Stimulated activated CD4-positive, alpha-beta T cell treated with anti-CD3 and anti-CD28 coated beads, TNF-alpha, amount 100 ng/mL, for 1 hour (primary cell): ENCODE data around the gene SNX5.

ENCODE experiments used
- DNase-seq, 3 donors: peaks; one replicate each; pipeline ENCODE4 v3.0.0-alpha.2; 2020; ENCODE audit warnings: low read depth in 3 of 3, low spot score in 1 of 3

The SNX5 gene

DNA sequence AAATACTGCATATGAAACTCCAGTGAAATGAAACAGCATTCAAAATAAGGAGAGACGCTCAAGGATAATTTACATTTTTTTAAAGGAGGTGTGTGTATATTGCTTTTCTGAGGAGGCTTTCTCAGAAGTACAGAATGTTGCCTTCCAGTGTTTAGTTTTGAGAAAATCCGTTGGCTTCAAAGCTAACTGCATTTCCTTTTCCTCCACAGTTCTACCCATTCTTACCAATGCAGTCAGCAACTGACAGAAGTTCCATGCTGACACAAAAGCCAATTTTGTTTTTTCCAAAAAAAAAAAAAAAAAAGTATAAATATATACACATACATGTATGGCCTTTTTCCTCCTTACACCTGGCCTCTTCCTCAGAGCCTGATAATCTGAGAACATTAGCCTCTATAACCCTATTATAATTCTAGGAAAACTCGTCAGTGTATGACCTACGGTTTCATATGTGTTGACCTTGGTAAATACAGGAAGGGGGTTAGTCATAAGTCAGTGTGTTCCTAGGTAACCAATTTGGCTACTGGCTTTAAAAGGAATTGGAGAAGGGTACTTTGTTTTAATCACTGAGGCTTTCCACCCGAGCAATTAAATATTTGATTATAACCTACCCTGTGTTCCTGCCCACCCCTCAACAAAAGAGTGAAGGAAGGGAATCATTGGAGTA is 24.4 kb upstream of the SNX5 start:
- no peak for DNase-seq

DNA sequence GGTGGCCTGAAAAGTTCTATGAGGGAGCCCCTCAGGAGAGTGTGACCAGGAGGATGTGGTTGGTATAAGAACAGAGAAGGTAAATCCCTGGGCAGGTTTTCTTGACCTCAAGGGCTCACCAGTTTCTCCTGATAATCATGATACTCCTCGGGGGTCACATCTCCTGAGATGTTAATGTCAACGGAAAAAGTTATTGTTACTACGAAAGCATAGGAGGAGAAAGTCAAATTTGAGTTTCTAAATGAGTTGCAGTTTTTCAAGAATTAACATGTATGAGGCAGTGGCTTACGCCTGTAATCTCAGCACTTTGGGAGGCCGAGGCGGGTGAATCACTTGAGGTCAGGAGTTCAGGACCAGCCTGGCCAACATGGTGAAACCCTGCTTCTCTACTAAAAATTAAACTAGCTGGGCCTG is 23.6 kb upstream of the SNX5 start:
- DNase-seq, result no peak

DNA sequence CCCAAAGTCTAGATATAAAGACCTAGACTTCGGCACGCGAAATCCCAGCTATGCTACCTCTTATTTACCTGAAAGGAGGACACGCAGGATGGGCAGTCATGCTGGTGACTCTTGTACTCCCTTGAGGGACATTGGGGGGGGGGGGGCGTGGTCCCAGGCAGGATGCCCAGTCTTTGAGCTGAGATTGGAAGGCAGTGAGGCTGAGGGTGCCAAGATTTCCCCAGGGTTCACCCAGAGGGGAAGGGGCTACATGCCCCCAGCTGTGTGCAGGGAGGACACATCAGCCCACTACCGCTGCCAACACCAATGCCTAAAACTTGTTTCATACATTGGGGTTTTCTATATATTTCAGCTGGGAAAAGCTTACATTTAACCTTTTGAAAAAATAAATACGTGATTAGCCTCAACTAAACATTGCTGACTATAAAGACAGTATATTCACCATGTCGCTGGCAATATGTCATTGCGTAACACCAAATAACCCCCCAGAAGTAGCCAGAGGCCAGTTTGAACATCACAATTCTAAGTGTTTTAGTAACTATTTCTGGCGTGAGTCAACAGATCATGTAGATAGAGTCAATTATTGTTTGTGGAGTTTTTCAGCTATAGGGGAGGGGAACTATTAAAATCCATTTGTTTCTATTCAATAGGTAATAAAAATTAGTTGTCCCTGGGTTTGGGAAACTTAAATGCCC is 21.8 kb upstream of the SNX5 start:
- no peak for DNase-seq

DNA sequence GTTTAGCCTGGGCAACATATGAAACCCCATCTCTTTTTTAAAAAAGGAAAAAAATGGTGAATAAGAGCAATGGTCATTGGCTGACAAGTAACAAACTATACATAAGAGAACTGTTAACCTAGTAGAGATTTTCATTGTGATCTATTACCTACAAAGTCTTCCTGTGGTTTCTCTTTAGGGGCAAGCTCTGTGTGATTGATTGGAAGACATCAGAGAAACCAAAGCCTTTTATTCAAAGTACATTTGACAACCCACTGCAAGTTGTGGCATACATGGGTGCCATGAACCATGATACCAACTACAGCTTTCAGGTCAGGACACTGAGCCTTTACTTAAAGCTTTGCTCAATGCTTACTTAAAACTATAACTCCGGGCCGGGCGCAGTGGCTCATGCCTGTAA is 19.4 kb upstream of the SNX5 start:
- no peak for DNase-seq

DNA sequence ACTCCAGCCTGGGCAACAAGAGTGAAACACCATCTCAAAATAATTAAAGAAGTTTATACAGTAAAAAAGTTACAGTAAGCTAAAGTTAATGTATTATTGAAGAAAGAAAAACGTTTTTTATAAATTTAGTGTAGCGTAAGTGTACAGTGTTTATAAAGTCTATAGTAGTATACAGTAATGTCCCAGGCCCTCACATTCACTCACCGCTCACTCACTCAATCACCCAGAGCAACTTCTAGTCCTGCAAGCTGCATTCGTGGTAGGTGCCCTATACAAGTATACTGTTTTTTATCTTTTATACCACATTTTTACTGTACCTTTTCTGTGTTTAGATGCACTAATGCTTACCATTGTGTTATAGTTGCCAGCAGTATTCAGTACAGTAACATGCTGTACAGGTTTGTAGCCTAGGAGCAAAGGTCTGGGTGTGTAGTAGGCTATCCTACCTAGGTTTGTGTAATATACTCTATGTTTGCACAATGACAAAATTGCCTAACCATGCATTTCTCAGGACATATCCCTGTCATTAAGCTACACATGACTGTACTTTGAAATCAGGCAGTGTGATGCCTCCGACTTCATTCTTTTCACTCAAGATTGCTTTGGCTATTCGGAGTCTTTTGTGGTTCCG is 16.9 kb upstream of the SNX5 start:
- DNase-seq, result no peak

DNA sequence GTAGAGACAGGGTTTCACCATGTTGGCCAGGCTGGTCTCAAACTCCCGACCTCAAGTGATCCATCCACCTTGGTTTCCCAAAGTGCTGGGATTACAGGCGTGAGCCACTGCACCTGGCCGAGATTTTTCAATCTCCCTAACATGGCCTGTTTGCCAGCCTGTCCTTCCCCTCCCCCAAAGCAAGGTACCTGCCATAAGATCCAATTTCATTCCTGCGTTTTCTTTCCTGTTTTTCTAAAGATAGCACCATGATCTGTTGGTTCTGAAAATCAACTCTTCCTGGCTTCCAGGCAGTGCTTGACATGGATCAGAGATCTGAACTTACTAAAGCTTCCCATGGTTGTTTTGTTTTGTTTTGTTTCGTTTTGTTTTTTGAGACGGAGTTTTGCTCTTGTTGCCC is 7.7 kb upstream of the SNX5 start:
- no peak for DNase-seq

DNA sequence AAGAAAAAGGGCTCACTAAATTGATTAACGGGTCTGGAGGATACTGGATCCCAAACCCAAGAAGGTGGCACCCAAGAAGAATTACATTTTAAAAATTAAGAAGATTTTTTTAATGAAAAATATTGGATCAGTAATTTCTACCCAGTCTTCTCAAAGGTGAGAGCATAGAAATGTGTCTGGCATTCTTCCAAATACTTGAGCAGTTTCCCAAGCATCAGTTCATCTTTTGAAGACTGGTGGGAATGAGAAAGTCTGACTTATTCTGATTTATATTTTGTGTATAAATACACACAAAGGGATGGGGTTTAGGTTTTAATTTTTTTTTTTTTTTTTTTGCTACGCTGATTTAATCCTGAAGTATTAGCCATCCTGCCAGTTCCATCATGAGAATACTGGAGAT is 3.5 kb upstream of the SNX5 start:
- DNase-seq, result no peak

DNA sequence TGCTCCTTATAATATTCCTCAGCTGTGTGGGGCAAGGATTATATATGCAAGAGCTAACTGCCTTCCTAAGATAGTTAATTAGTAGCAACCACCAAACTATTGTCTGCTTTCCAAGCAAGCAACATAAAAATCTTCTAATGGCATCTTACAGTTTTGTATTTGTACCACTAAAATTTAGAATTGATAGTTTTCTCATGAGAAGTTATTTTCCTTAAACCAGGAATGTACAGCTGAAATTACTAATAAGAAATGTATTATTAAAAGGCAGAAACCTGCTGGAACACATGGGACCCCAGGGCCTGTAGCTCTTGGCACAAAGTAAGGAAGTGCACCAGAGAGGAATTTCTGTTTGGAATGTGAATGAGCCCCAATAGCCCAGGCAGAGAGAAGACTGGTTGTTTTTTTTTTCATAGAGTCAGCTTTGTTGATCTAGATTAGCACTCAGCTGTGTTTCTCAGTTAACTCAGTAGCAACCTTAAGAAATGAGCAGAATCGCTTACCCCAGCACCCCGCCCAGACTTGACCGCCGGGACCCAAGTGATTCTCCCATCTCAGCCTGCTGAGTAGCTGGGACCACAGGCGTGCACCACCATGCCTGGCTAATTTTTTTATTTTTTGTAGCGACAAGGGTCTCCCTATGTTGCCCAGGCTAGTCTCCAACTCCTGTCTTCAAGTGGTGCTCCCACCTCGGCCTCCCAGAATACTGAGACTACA is 2.9 kb upstream of the SNX5 start:
- no peak for DNase-seq

DNA sequence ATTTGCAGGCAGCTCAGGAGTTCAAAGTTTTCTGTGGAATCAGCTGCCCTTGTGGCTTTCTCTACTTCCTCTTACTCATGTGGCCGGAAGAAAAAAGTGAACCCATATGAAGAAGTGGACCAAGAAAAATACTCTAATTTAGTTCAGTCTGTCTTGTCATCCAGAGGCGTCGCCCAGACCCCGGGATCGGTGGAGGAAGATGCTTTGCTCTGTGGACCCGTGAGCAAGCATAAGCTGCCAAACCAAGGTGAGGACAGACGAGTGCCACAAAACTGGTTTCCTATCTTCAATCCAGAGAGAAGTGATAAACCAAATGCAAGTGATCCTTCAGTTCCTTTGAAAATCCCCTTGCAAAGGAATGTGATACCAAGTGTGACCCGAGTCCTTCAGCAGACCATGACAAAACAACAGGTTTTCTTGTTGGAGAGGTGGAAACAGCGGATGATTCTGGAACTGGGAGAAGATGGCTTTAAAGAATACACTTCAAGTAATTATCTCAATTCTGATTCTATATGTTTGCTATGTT is 1.4 kb upstream of the SNX5 start:
- DNase-seq, result no peak

DNA sequence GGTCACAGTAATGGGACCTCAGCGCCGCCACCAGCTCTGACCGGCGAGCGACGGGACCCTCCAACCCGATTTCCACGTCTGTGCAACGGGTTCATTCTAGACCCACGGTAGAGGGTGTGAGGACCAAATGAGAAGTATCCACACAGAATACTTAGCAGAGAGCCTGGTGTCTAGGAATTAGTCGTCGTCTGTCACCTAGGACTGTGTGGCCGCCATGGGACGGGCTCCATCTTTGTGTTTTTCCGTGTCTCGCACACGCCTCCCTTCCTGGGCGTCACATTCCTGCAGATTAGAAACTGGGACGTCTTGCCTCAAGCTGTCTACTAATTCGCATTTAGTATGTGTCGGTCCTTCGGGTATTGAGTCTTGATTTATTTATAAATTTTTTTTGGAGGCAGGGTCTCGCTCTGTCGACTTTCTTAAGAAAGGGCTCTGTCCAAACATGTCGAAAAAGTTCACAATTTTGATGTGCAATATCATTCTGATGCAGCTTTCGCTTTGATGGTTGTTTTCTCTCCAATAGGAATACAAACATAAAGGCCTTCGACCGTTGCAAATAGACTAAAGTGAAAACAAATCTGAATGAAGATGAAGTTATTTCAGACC is 787 bp upstream of the SNX5 start:
- peak in 1 of 3 donors; percentile 12 for DNase-seq

DNA sequence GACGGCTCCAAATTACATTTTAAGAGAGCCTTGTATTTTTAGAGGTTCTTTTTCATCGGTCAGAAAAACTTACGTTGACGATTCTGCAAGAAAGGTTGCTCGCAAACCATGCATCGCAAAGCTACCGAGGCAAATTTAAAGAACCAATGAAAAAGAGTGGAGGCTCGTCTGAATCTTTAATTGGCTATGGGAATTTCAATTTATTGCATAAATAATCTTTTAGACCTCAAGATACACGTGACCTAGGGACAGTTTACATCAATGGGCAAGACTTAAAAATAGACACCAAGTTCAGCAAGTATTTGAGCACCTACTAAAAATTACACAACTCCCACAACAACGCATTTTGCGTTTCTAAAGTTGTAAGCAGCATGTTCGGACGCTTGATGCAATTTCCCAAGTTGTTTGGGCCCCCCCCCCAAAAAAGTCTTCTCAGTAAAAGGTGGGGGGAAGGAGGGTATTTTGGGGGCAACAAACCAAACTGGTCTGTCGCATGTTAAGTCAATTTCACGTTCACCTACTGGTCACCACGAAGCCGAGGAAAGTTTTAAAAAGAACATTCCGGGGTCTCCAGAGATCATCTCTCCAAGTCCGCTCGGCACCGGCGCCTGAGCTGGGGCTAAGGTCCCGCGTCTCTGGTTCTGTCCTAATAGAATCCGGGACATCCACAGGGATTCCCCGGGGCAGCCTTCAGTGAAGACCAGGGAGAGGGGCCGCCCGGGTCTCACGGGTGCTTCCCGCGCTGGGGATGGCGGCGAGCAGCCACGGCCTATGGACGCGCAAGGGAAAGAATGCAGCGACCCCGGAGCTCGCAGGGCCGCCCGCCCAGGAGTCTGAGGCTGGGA is 851 bp downstream of the SNX5 start:
- peak in 1 of 3 donors; percentile 19 for DNase-seq

DNA sequence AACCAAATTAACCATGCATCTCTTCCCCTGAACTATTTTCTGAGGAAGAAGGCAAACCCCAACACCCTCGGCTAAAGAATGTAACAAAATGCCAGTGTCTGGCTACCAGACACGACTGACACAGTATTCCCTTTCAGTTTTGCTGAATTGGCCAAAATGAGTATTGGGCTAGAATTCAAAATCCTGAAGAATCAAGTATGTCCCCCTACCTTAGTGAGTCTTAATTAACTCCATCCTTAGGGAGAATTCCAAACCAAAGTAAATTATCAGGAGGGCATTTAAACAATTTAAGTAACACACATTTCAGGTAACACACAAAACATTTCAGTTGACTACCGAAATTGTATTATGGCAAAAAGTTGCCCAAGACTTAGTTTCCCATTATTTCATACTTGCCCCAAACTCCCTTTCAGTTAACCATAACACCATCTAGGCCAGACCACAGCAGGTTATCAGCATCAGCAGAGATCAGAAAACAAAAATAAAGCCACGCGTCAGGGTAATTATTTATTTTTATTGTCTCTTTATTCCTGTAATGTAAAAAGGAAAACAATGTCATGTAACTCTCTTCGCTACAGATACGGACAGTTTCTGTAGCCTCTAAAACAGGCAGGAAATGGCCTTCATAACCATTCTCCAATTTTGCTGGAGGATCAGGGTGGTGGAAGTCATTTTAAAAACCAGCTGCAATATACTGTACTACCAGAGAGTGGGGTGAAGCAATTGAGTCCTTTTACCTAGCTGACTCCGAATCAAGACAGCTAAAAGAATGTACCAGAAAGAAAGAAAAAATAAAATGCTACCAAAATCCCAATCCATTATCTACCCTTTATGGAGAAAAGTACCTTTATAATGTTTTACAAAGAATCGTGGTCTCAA is 1.9 kb downstream of the SNX5 start:
- no peak for DNase-seq

DNA sequence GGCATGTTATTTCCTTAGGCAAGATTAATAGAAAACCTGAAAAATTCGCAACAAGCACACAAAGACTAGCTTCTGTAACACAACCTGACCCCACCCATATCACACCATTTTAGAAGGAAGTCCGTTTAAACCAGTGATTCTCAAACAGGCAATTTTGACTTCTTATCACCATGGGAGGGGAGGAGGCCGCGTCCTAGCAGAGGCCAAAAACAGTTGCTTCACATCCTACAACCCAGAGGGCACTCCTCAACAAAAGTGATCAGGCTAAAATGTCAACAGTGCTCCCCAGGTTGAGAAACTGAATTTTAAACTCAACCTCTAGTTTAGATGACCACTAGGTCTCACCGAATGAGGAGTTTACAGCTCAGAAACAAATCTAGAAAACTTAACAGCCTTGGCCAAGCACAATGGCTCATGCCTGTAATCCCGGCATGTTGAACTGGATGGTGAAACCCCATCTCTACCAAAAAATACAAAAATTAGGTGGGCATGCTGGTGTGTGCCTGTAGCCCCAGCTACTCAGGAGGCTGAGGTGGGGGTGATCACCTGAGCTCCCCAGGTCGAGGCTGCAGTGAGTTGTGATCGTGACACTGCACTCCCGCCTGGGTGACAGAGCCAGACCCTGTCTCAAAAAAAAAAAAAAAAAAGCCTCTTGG is 3.4 kb downstream of the SNX5 start:
- DNase-seq, result no peak

DNA sequence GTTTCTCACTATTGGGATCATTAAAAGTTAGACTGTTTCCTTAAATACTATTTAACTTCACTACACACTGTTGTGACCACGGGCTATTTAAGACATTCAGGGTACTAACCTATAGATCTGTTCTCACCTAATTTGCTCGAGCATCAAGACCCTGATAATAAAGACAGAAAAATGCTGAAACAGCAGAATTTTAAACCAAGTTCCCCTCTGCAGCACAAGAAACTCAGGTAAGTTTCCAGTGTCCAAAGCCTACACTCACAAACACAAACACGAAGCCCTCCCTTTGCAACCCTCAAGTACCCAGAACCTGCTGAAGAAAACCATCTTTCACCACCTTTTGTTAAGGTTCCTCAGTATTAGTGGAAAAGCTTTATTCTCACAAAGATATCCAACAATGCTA is 4.0 kb downstream of the SNX5 start:
- no peak for DNase-seq

DNA sequence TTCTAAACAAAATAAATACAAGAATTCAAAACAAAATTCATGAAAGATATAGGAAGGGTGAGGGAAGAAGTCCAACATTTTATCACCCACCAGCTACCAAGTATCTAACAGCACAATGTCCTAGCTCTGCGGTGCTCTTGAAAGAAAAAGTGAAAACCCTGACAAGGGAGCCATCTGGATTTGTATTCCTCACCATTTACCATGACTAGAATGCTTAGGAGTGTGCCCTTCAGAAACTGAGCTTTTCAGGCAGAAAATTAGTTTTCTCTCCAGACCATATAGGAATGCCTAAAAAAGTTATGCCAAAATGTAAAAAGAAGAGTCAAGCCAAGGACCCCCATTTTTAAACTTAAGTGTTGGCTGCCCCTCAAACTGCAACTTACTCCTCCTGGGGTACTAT is 4.5 kb downstream of the SNX5 start:
- no peak for DNase-seq

DNA sequence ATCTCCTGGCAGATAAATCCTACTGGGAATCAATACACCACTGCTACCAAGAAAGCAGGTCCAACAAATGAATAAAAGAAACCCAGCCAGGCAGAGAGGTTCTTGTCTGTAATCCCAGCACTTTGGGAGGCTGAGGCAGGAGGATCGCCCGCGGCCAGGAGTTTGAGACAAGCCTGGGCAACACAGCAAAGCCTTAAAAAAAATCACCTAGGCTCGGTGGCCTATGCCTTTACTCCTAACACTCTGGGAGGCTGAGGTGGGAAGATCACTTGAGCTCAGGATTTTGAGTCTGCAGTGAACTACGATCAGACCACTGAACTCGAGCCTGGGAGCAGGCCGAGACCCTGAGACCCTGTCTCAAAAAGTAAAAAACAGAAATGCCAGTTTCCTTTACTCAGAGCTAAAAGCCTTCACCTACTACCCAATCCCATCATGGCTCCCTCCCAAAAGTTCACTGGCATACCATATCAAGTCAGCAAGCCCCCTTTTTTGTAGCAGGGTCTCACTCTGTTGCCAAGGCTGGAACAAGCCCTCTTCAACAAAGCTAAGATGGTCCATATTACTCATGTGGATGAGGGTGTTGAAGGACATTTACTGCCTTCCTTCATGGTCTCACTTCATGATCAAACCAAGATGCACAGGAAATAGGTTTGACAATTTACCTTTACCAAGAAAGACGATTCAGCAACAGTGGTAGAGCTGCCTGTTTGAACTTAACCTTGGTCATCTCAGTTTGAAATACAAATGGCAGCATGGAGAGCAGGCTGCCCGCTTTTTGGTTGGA is 5.3 kb downstream of the SNX5 start:
- no peak for DNase-seq

DNA sequence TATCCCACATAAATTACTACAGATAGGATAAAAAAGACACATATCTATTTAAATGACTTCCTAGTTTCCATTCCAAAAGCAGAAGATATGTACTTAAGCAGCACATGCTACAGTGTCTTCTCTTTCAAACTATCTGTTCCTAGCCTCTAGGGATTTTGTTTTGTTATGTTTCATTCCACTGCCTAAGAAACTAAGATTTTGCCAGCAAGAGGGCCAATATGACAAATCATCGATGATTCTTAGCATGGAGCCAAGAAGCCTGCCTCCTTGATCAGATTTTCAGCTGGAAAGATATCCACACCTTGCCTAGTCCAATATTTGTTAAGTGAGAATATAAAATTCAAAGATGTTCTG is 7.0 kb downstream of the SNX5 start:
- DNase-seq, result no peak

DNA sequence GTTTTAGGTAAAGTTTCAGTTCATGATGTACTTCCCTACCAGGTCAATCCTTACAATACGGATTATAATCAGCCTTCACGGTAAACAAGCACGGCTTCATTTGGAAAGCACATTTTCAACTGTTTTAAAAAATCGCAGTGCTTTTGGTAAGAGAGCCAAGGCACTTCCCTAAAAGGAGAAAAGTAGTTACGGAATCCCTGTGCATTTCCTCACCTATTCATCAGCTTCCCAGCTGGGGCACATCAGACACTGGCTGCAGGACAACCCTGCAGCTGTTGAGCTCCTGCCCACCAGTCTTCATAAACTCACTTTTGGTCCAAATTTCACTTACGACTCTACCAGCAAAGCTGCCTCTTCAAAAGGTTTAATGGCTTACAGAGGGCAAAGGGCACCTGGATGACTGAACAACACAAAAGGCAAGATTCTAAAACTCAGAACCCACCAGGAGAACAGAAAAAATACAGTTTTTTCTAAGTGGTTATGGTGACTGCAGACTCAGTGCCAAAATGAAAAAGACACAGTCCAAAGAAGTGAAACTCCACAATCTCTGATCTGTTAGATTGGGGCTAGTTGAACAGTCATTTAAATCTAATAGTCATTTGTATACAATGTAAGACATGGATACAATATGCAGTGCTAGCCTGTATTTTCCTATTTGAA is 7.5 kb downstream of the SNX5 start:
- no peak for DNase-seq
